KMS-11 (cell line): ENCODE results near the gene LINS1.

Experiments used
- H2AFZ ChIP-seq: fragments of 200-600 bp; sonication (generic); 2 replicates; pipeline ENCODE4 v1.6.1; 2016; ENCODE audit warnings: antibody characterized with exemption, mixed run types, low read depth
- H3K27ac ChIP-seq: fragments of 200-600 bp; sonication (generic); 2 replicates; pipeline ENCODE4 v1.6.1; 2016; ENCODE audit warnings: mild to moderate bottlenecking, mixed run types
- H3K27me3 ChIP-seq: fragments of 200-600 bp; sonication (generic); 2 replicates; pipeline ENCODE4 v1.6.1; 2017; ENCODE audit warnings: mild to moderate bottlenecking, low read depth, mixed run types, moderate library complexity; ENCODE audit not compliant: insufficient read depth
- H3K36me3 ChIP-seq: fragments of 200-600 bp; sonication (generic); 2 replicates; pipeline ENCODE4 v1.6.1; 2017; ENCODE audit warnings: mild to moderate bottlenecking, mixed run types; ENCODE audit not compliant: insufficient read depth
- H3K4me1 ChIP-seq: fragments of 200-600 bp; sonication (generic); 2 replicates; pipeline ENCODE4 v1.6.1; 2016; ENCODE audit warnings: mild to moderate bottlenecking, low read depth, mixed run types; ENCODE audit not compliant: poor library complexity, severe bottlenecking
- H3K4me2 ChIP-seq: fragments of 200-600 bp; sonication (generic); 2 replicates; pipeline ENCODE4 v1.7.0; 2016; ENCODE audit warnings: mild to moderate bottlenecking, mixed run types
- H3K4me3 ChIP-seq: fragments of 200-600 bp; sonication (generic); IDR thresholded peaks from 2 replicates; pipeline ENCODE4 v1.6.1; 2017; ENCODE audit warnings: low read depth, low read length, mixed read lengths; ENCODE audit not compliant: insufficient read depth
- H3K79me2 ChIP-seq: fragments of 200-600 bp; sonication (generic); 2 replicates; pipeline ENCODE4 v1.6.1; 2016; ENCODE audit warnings: low read depth, mixed run types; ENCODE audit not compliant: insufficient read depth
- H3K9ac ChIP-seq: fragments of 200-600 bp; sonication (generic); 2 replicates; pipeline ENCODE4 v1.6.1; 2016; ENCODE audit warnings: mild to moderate bottlenecking, mixed run types
- H4K20me1 ChIP-seq: fragments of 200-600 bp; sonication (generic); 2 replicates; pipeline ENCODE4 v1.6.1; 2016; ENCODE audit warnings: mild to moderate bottlenecking, mixed run types; ENCODE audit not compliant: insufficient read depth
- CTCF ChIP-seq: fragments of 200-600 bp; sonication (generic); conservative IDR thresholded peaks from 2 replicates; pipeline ENCODE4 v1.6.1; 2017; ENCODE audit warnings: low read depth, mild to moderate bottlenecking, antibody characterized with exemption, low read length, moderate library complexity, mixed read lengths

The LINS1 gene

GRCh38 chr15:100569391-100569790 is 32.6 kb downstream of the LINS1 start:
- Histone ChIP-seq H3K36me3 (no peaks in the 10 kb centered on the region), H3K4me1 (no peaks in the 10 kb centered on the region), H2AFZ (no peak overlapping the region), H3K9ac (no peak overlapping the region), H3K27ac (no peak overlapping the region), H3K27me3 (no peaks in the 10 kb centered on the region), H3K4me2 (no peak overlapping the region), H3K79me2 (no peaks in the 10 kb centered on the region), H3K4me3 (no peak overlapping the region), H4K20me1 (no peaks in the 10 kb centered on the region)
- TF ChIP-seq CTCF: no peak

- Histone ChIP-seq H4K20me1 (no peaks in the 10 kb centered on the region), H3K4me1 (no peaks in the 10 kb centered on the region), H3K36me3 (no peaks in the 10 kb centered on the region), H3K9ac (no peak overlapping the region), H2AFZ (no peak overlapping the region), H3K4me2 (no peak overlapping the region), H3K79me2 (no peaks in the 10 kb centered on the region), H3K27me3 (no peaks in the 10 kb centered on the region), H3K4me3 (no peak overlapping the region), H3K27ac (no peak overlapping the region)
- TF ChIP-seq CTCF: no peak
Observed at GRCh38 chr15:100566850-100567628, 34.9 kb downstream of the LINS1 start.

- Histone ChIP-seq H3K27me3 (no peaks in the 10 kb centered on the region), H4K20me1 (no peaks in the 10 kb centered on the region), H3K36me3 (no peaks in the 10 kb centered on the region), H3K4me3 (no peak overlapping the region), H3K4me2 (no peak overlapping the region), H3K9ac (no peak overlapping the region), H3K79me2 (no peaks in the 10 kb centered on the region), H3K4me1 (no peaks in the 10 kb centered on the region), H3K27ac (no peak overlapping the region), H2AFZ (no peak overlapping the region)
- no peak for TF ChIP-seq CTCF
Observed at GRCh38 chr15:100565591-100565990, 36.4 kb downstream of the LINS1 start.

GRCh38 chr15:100560323-100560722 is 41.7 kb downstream of the LINS1 start:
- Histone ChIP-seq H3K9ac (no peak overlapping the region), H3K4me2 (no peak overlapping the region), H3K4me1 (no peaks in the 10 kb centered on the region), H3K4me3 (no peak overlapping the region), H2AFZ (no peak overlapping the region), H4K20me1 (no peaks in the 10 kb centered on the region), H3K27ac (no peak overlapping the region), H3K27me3 (no peaks in the 10 kb centered on the region), H3K36me3 (no peaks in the 10 kb centered on the region), H3K79me2 (no peaks in the 10 kb centered on the region)
- TF ChIP-seq CTCF: no peak
